ENCODE measurements around the gene RGS5.

Gene RGS5

GRCh38 chr1:163166886-163167555, 35.7 kb downstream of the RGS5 start:
- H3K9me3 ChIP-seq (ENCODE audit: insufficient read depth, low read length), result no peaks in the 10 kb centered on the region
- no peaks in the 10 kb centered on the region for H3K36me3 ChIP-seq (replicated peaks; ENCODE audit: low read depth, low read length)
- H3K4me1 ChIP-seq (ENCODE audit: low read length), result no peaks in the 10 kb centered on the region
- H3K4me2 ChIP-seq (ENCODE audit: low read length), result no peak overlapping the region
- no peaks in the 10 kb centered on the region for H3K79me2 ChIP-seq (ENCODE audit: low read length)
- TF ChIP-seq, protein P1, sequence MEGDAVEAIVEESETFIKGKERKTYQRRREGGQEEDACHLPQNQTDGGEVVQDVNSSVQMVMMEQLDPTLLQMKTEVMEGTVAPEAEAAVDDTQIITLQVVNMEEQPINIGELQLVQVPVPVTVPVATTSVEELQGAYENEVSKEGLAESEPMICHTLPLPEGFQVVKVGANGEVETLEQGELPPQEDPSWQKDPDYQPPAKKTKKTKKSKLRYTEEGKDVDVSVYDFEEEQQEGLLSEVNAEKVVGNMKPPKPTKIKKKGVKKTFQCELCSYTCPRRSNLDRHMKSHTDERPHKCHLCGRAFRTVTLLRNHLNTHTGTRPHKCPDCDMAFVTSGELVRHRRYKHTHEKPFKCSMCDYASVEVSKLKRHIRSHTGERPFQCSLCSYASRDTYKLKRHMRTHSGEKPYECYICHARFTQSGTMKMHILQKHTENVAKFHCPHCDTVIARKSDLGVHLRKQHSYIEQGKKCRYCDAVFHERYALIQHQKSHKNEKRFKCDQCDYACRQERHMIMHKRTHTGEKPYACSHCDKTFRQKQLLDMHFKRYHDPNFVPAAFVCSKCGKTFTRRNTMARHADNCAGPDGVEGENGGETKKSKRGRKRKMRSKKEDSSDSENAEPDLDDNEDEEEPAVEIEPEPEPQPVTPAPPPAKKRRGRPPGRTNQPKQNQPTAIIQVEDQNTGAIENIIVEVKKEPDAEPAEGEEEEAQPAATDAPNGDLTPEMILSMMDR (IDR thresholded peaks at IDR 0.05; ENCODE audit: low read depth, low read length), result no peak
- TF ChIP-seq EZH2phosphoT487 (IDR thresholded peaks at IDR 0.05; ENCODE audit: low read depth), result no peak
- H3K4me3 ChIP-seq (ENCODE audit: low read length), result no peak overlapping the region
- H2AFZ ChIP-seq (ENCODE audit: low read depth, low read length), result no peak overlapping the region
- H3K9ac ChIP-seq (ENCODE audit: low read length), result no peak overlapping the region
- H3K27ac ChIP-seq (ENCODE audit: low read length), result no peak overlapping the region
- peaks cover 19% of the 10 kb centered on the region for H3K27me3 ChIP-seq (ENCODE audit: low read depth, low read length)
- H4K20me1 ChIP-seq (ENCODE audit: insufficient read depth, low read length), result no peaks in the 10 kb centered on the region

GRCh38 chr1:163165119-163165518, 37.6 kb downstream of the RGS5 start:
- Histone ChIP-seq H3K79me2 (ENCODE audit: low read length) (no peaks in the 10 kb centered on the region), H3K36me3 (replicated peaks; ENCODE audit: low read depth, low read length) (no peaks in the 10 kb centered on the region), H3K9ac (ENCODE audit: low read length) (no peak overlapping the region), H3K27ac (ENCODE audit: low read length) (no peak overlapping the region), H3K4me3 (ENCODE audit: low read length) (no peak overlapping the region), H2AFZ (ENCODE audit: low read depth, low read length) (no peak overlapping the region), H3K4me1 (ENCODE audit: low read length) (no peaks in the 10 kb centered on the region), H3K27me3 (ENCODE audit: low read depth, low read length) (peaks cover 14% of the 10 kb centered on the region), H4K20me1 (ENCODE audit: insufficient read depth, low read length) (no peaks in the 10 kb centered on the region), H3K4me2 (ENCODE audit: low read length) (no peak overlapping the region), H3K9me3 (ENCODE audit: insufficient read depth, low read length) (no peaks in the 10 kb centered on the region)
- no peak for TF ChIP-seq EZH2phosphoT487 (IDR thresholded peaks at IDR 0.05; ENCODE audit: low read depth)
- TF ChIP-seq, protein P1 (IDR thresholded peaks at IDR 0.05; ENCODE audit: low read depth, low read length), result no peak

- H3K36me3 ChIP-seq (replicated peaks; ENCODE audit: low read depth, low read length), result no peaks in the 10 kb centered on the region
- H3K79me2 ChIP-seq (ENCODE audit: low read length), result no peaks in the 10 kb centered on the region
- no peak overlapping the region for H3K27ac ChIP-seq (ENCODE audit: low read length)
- no peaks in the 10 kb centered on the region for H3K9me3 ChIP-seq (ENCODE audit: insufficient read depth, low read length)
- H2AFZ ChIP-seq (ENCODE audit: low read depth, low read length), result no peak overlapping the region
- H3K27me3 ChIP-seq (ENCODE audit: low read depth, low read length), result peaks cover 11% of the 10 kb centered on the region
- no peaks in the 10 kb centered on the region for H3K4me1 ChIP-seq (ENCODE audit: low read length)
- no peak overlapping the region for H3K4me3 ChIP-seq (ENCODE audit: low read length)
- no peak for TF ChIP-seq EZH2phosphoT487 (IDR thresholded peaks at IDR 0.05; ENCODE audit: low read depth)
- no peak overlapping the region for H3K4me2 ChIP-seq (ENCODE audit: low read length)
- H3K9ac ChIP-seq (ENCODE audit: low read length), result no peak overlapping the region
- no peaks in the 10 kb centered on the region for H4K20me1 ChIP-seq (ENCODE audit: insufficient read depth, low read length)
Observed at GRCh38 chr1:163163881-163164582, 38.7 kb downstream of the RGS5 start.

- no peak for TF ChIP-seq EZH2phosphoT487 (IDR thresholded peaks at IDR 0.05; ENCODE audit: low read depth)
- TF ChIP-seq, protein P1 (IDR thresholded peaks at IDR 0.05; ENCODE audit: low read depth, low read length), result no peak
- no peak overlapping the region for H2AFZ ChIP-seq (ENCODE audit: low read depth, low read length)
- H3K79me2 ChIP-seq (ENCODE audit: low read length), result no peaks in the 10 kb centered on the region
- H3K27me3 ChIP-seq (ENCODE audit: low read depth, low read length), result peaks cover 11% of the 10 kb centered on the region
- H3K9me3 ChIP-seq (ENCODE audit: insufficient read depth, low read length), result no peaks in the 10 kb centered on the region
- no peaks in the 10 kb centered on the region for H3K4me1 ChIP-seq (ENCODE audit: low read length)
- no peak overlapping the region for H3K27ac ChIP-seq (ENCODE audit: low read length)
- no peak overlapping the region for H3K4me2 ChIP-seq (ENCODE audit: low read length)
- no peak overlapping the region for H3K4me3 ChIP-seq (ENCODE audit: low read length)
- H4K20me1 ChIP-seq (ENCODE audit: insufficient read depth, low read length), result no peaks in the 10 kb centered on the region
- H3K36me3 ChIP-seq (replicated peaks; ENCODE audit: low read depth, low read length), result no peaks in the 10 kb centered on the region
- no peak overlapping the region for H3K9ac ChIP-seq (ENCODE audit: low read length)
Observed at GRCh38 chr1:163163163-163163562, 39.6 kb downstream of the RGS5 start.
